Spinal cord (tissue), 10 donors: ENCODE measurements around the gene ITGAD. TPM values are rescaled to one million over a fixed set of nuclear protein-coding genes. Genes with fewer than 3 reads are reported as not detected.

Experiments used
- DNase-seq, 6 donors: peaks; one replicate each; pipeline versions ENCODE4 v3.0.0 to v3.0.0-alpha.2; 2013 to 2015; ENCODE audit warnings: low spot score in 6 of 6, low read depth in 4 of 6
- H3K27ac ChIP-seq: one replicate; pipeline ENCODE4 v1.5.1; 2013; ENCODE audit warnings: low read depth, low read length, control low read depth
- H3K27me3 ChIP-seq: one replicate; pipeline ENCODE4 v1.6.1; 2013; ENCODE audit warnings: low read length; ENCODE audit not compliant: control insufficient read depth, insufficient read depth
- H3K36me3 ChIP-seq: one replicate; pipeline ENCODE4 v1.6.1; 2013; ENCODE audit warnings: low read length; ENCODE audit not compliant: control insufficient read depth, insufficient read depth
- H3K4me1 ChIP-seq: one replicate; pipeline ENCODE4 v1.6.1; 2013; ENCODE audit warnings: low read length; ENCODE audit not compliant: control insufficient read depth, insufficient read depth
- H3K4me3 ChIP-seq: one replicate; pipeline ENCODE4 v1.5.1; 2013; ENCODE audit warnings: low read depth, low read length, control low read depth
- H3K9me3 ChIP-seq: one replicate; pipeline ENCODE4 v1.6.1; 2013; ENCODE audit warnings: low read length; ENCODE audit not compliant: control insufficient read depth, insufficient read depth
- WGBS: methylation state at CpG from one replicate; pipeline ENCODE4 v1.1.5; 2013; ENCODE audit warnings: missing lambda C conversion rate; ENCODE audit not compliant: insufficient coverage; 5-methylcytosine and 5-hydroxymethylcytosine counted together
- polyA plus RNA-seq, 2 donors: library from polyadenylated mRNA; unstranded; fragments of 120-200 nt; gene quantifications; one replicate each; pipeline ENCODE4 v1.2.1, GENCODE V29; 2013; ENCODE audit not compliant: insufficient read length in 2 of 2
- total RNA-seq, 2 donors: library from RNA; depleted of rRNA in 1 of 2; stranded (reverse); fragments of 120-200 nt in 1 of 2; fragments of >200 nt in 1 of 2; gene quantifications; one replicate each; pipeline versions ENCODE4 v1.2.3 to v1.2.4, GENCODE V29; 2013 to 2014
- donor health status: healthy.

ITGAD gene
- total and polyA plus RNA-seq, 4 donors, result 0.06 to 0.50 TPM; not detected in 2

GRCh38 chr16:31427441-31428278 is 34.5 kb downstream of the ITGAD start:
- H3K9me3 ChIP-seq, result no peaks in the 10 kb centered on the region
- DNase-seq, result peak; percentile 48 to 95 (median 62)
- no peaks in the 10 kb centered on the region for H3K36me3 ChIP-seq
- no peak overlapping the region for H3K27ac ChIP-seq
- no peaks in the 10 kb centered on the region for H3K27me3 ChIP-seq
- WGBS, result 16% methylated on average over 47 of the region's 83 CpGs
- H3K4me1 ChIP-seq, result peaks cover 10% of the 10 kb centered on the region
- peak overlapping the region; percentile 27 for H3K4me3 ChIP-seq

GRCh38 chr16:31428279-31428597 is 35.1 kb downstream of the ITGAD start, which contains the start of gene COX6A2:
TSS of gene COX6A2 (minus strand) at chr16:31428360. CDS start at chr16:31428325, 35 bp downstream.
- Histone ChIP-seq H3K27me3 (no peaks in the 10 kb centered on the region), H3K27ac (no peak within 1 kb of the TSS), H3K4me3 (peak within 1 kb of the TSS; percentile 27), H3K36me3 (no peaks in the 10 kb centered on the region), H3K9me3 (no peaks in the 10 kb centered on the region), H3K4me1 (peaks cover 10% of the 10 kb centered on the region)
- DNase-seq, result no peak
- 40% methylated on average over 6 of the region's 7 CpGs for WGBS

GRCh38 chr16:31428638-31429247 is 35.6 kb downstream of the ITGAD start:
- Histone ChIP-seq H3K36me3 (no peaks in the 10 kb centered on the region), H3K27ac (no peak overlapping the region), H3K9me3 (no peaks in the 10 kb centered on the region), H3K4me3 (no peak overlapping the region), H3K4me1 (peaks cover 10% of the 10 kb centered on the region), H3K27me3 (no peaks in the 10 kb centered on the region)
- DNase-seq, result no peak
- 80% methylated on average over 2 of the region's 7 CpGs for WGBS

- no peaks in the 10 kb centered on the region for H3K27me3 ChIP-seq
- no peak for DNase-seq
- no peak overlapping the region for H3K4me3 ChIP-seq
- no peak overlapping the region for H3K27ac ChIP-seq
- H3K9me3 ChIP-seq, result no peaks in the 10 kb centered on the region
- WGBS, result no CpG with 5 or more reads among the region's 1 CpG
- no peaks in the 10 kb centered on the region for H3K36me3 ChIP-seq
- peaks cover 10% of the 10 kb centered on the region for H3K4me1 ChIP-seq
Observed at GRCh38 chr16:31429314-31429713, 36.2 kb downstream of the ITGAD start.

GRCh38 chr16:31429796-31430195 is 36.7 kb downstream of the ITGAD start:
- Histone ChIP-seq H3K27me3 (no peaks in the 10 kb centered on the region), H3K36me3 (no peaks in the 10 kb centered on the region), H3K9me3 (no peaks in the 10 kb centered on the region), H3K4me1 (peaks cover 10% of the 10 kb centered on the region), H3K27ac (no peak overlapping the region), H3K4me3 (no peak overlapping the region)
- no CpG with 5 or more reads among the region's 3 CpGs for WGBS
- DNase-seq, result no peak

- no peaks in the 10 kb centered on the region for H3K27me3 ChIP-seq
- WGBS, result 41% methylated on average over 3 of the region's 5 CpGs
- no peak for DNase-seq
- H3K27ac ChIP-seq, result no peak overlapping the region
- H3K36me3 ChIP-seq, result peaks cover 1% of the 10 kb centered on the region
- peaks cover 10% of the 10 kb centered on the region for H3K4me1 ChIP-seq
- no peak overlapping the region for H3K4me3 ChIP-seq
- no peaks in the 10 kb centered on the region for H3K9me3 ChIP-seq
Observed at GRCh38 chr16:31430380-31431052, 37.4 kb downstream of the ITGAD start.

GRCh38 chr16:31435341-31436220 is 42.4 kb downstream of the ITGAD start:
- Histone ChIP-seq H3K9me3 (no peaks in the 10 kb centered on the region), H3K4me3 (no peak overlapping the region), H3K27me3 (no peaks in the 10 kb centered on the region), H3K27ac (no peak overlapping the region), H3K4me1 (no peaks in the 10 kb centered on the region), H3K36me3 (peaks cover 15% of the 10 kb centered on the region)
- 92% methylated on average over 39 of the region's 47 CpGs for WGBS
- DNase-seq, result no peak

- H3K4me1 ChIP-seq, result peaks cover 6% of the 10 kb centered on the region
- H3K4me3 ChIP-seq, result no peak overlapping the region
- H3K36me3 ChIP-seq, result peaks cover 15% of the 10 kb centered on the region
- no peaks in the 10 kb centered on the region for H3K27me3 ChIP-seq
- no peak for DNase-seq
- no peaks in the 10 kb centered on the region for H3K9me3 ChIP-seq
- no peak overlapping the region for H3K27ac ChIP-seq
- WGBS, result 90% methylated on average over 42 of the region's 44 CpGs
Observed at GRCh38 chr16:31436221-31437045, 43.3 kb downstream of the ITGAD start.
